Muscle of leg (tissue), 11 donors: ENCODE measurements around the gene AMIGO2. TPM values are rescaled to one million over a fixed set of nuclear protein-coding genes. Genes with fewer than 3 reads are reported as not detected.

Experiments
- DNase-seq: peaks from one replicate; pipeline ENCODE4 v3.0.0; 2013
- H3K27ac ChIP-seq: one replicate; pipeline ENCODE4 v1.5.1; 2013; ENCODE audit warnings: mild to moderate bottlenecking, low read length, control low read depth
- H3K27me3 ChIP-seq: one replicate; pipeline ENCODE4 v1.6.1; 2013; ENCODE audit warnings: low read length; ENCODE audit not compliant: control insufficient read depth, insufficient read depth
- H3K36me3 ChIP-seq: one replicate; pipeline ENCODE4 v1.6.1; 2013; ENCODE audit warnings: low read length; ENCODE audit not compliant: control insufficient read depth, insufficient read depth
- H3K4me1 ChIP-seq: one replicate; pipeline ENCODE4 v1.6.1; 2013; ENCODE audit warnings: low read length; ENCODE audit not compliant: control insufficient read depth, insufficient read depth
- H3K4me3 ChIP-seq: one replicate; pipeline ENCODE4 v1.5.1; 2013; ENCODE audit warnings: low read length, control low read depth
- H3K9me3 ChIP-seq: replicated peaks from 2 replicates; pipeline ENCODE4 v1.6.1; 2013; ENCODE audit warnings: low read depth, low read length; ENCODE audit not compliant: control insufficient read depth
- WGBS: methylation state at CpG from one replicate; pipeline ENCODE4 v1.1.5; 2013; ENCODE audit warnings: missing lambda C conversion rate; ENCODE audit not compliant: insufficient coverage; 5-methylcytosine and 5-hydroxymethylcytosine counted together
- polyA plus RNA-seq, 8 donors: library from polyadenylated mRNA; unstranded; fragments of 120-200 nt; gene quantifications; one replicate each; pipeline versions ENCODE4 v1.2.1 to v1.2.3, GENCODE V29; 2013; ENCODE audit warnings: inconsistent platforms in 1 of 8, low replicate concordance in 1 of 8; ENCODE audit not compliant: insufficient read length in 8 of 8, insufficient read depth in 1 of 8
- total RNA-seq: library from RNA; stranded (reverse); fragments of 120-200 nt; gene quantifications from one replicate; pipeline ENCODE4 v1.2.4, GENCODE V29; 2013

The AMIGO2 gene
- total and polyA plus RNA-seq, 9 donors: 1.3 to 3.5 (median 1.9) TPM

DNA sequence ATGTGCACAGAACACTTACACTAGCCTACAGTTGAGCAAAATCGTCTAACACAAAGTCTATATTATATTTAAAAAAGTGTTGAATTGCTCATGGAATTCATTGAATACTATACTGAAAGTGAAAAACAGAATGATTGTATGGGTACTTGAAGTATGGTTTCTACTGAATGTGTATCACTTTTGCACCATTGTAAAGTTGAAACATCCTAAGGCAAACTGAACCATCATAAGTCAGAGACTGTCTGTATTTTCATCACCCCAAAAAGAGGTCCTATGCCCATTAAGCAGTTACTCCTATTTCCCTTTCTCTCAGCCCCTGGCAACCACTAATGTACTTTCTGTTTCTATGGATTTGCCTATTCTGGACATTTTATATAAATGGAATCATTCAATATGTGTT is 4.4 kb upstream of the AMIGO2 start:
- Histone ChIP-seq H3K9me3 (no peaks in the 10 kb centered on the region), H3K27ac (no peak overlapping the region), H3K4me1 (peaks cover 9% of the 10 kb centered on the region), H3K27me3 (peaks cover 10% of the 10 kb centered on the region), H3K36me3 (no peaks in the 10 kb centered on the region), H3K4me3 (no peak overlapping the region)
- no peak for DNase-seq
- WGBS: no CpG with 5 or more reads among the region's 1 CpG

DNA sequence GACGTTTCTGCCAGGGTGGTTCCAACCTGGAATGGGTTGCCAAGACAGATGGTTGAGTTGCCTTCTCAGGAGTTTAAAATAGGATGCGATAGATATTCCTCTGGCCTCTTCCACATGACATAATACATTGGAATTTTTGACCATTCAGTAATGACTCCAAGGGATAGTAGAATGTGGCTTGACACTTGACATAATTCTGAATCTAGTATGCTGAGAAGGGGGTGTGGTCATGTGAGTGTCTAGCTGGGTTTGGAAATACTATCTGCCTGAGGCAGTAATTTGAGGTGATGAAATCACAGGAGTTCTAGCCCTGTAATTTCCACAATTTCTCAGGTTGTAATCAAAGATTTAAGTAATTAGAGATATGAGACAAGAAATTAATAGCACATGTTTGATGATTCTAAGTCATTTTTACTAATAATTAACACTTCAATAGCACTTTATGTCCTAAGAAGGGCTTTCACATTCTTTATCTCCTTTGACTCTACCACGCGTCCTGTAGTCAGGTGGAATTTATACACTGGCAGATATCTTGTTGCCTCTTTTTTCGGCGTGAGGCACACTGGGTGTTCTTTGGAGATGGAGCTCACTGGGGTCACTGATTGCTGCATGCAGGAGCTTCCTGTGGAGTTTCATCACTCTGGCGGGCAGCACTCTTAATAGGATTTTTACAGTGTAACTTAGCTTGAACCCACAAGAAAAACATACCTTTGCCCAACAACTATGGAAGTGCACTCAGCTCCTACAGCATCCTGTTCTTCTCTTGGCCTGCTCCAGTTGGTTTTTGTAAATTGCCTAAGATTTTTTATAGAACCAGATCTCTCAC is 3.2 kb upstream of the AMIGO2 start:
- DNase-seq: peak; percentile 51
- H3K27ac ChIP-seq: no peak overlapping the region
- no peak overlapping the region for H3K4me3 ChIP-seq
- 44% methylated on average over 4 of the region's 7 CpGs for WGBS
- no peaks in the 10 kb centered on the region for H3K36me3 ChIP-seq
- H3K27me3 ChIP-seq: peaks cover 14% of the 10 kb centered on the region
- no peaks in the 10 kb centered on the region for H3K9me3 ChIP-seq
- peaks cover 14% of the 10 kb centered on the region for H3K4me1 ChIP-seq

DNA sequence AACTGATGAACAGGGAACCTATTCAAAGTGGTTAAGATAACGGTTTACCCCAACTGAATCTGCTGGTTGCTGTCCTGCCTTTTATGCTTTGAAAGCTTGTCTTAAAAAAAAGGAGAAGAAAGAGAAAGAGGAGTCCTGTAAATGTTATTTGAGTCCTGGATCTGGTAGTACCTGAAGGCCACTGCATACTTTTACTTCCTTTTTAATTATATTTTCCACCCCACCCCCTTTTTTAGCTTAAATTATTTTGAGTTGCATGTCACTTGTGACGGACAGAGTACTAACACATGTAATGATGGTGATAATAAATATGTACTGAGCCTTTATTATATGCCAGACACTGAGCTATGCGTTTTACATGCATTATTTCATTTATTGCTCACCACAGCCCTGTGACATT is 2.5 kb upstream of the AMIGO2 start:
- H3K4me1 ChIP-seq: peaks cover 14% of the 10 kb centered on the region
- H3K9me3 ChIP-seq: no peaks in the 10 kb centered on the region
- H3K27ac ChIP-seq: no peak overlapping the region
- peaks cover 19% of the 10 kb centered on the region for H3K27me3 ChIP-seq
- no peak for DNase-seq
- no peaks in the 10 kb centered on the region for H3K36me3 ChIP-seq
- WGBS: 33% methylated on average over 1 of the region's 3 CpGs
- no peak overlapping the region for H3K4me3 ChIP-seq

DNA sequence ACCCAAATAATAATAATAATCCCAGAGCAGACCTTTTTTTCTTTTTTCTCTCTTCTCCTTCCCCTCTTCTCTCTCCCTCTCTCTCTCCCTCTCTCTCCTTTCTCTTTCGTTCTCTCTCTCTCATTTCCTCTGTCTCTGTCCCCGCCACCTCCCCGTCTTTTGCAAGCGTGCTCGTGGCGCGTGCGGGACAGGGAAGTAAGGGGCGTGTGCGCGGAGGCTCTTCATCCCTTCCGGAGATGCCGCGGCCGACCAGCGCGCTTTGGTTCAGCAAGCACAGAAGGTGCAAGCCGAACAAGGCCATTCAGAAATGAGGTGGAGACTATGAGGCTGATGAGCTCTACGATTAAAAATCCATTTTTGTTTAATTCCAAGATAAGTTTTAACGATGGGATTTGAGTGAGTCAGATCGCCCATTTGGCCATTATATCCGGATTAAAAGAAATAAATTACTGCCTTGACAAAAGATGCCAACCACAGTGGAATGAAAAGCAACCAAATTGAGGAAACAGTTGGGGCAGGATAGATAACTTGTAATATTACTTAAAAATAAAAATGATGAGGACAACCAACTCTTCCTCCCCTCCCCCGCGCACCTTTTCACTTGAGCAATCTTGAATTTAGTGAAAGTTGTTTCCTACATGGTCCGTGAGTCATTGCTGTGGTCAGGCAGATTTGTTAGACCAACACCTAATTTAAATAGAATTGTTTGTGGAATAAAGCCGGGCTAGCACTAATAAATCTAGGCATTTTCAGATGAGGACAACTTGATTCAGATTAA is 1.2 kb upstream of the AMIGO2 start:
- peak; percentile 46 for DNase-seq
- peak overlapping the region; percentile 59 for H3K4me3 ChIP-seq
- H3K27ac ChIP-seq: no peak overlapping the region
- H3K36me3 ChIP-seq: no peaks in the 10 kb centered on the region
- peaks cover 14% of the 10 kb centered on the region for H3K4me1 ChIP-seq
- H3K9me3 ChIP-seq: no peaks in the 10 kb centered on the region
- 4% methylated on average over 19 of the region's 26 CpGs for WGBS
- peaks cover 20% of the 10 kb centered on the region for H3K27me3 ChIP-seq

DNA sequence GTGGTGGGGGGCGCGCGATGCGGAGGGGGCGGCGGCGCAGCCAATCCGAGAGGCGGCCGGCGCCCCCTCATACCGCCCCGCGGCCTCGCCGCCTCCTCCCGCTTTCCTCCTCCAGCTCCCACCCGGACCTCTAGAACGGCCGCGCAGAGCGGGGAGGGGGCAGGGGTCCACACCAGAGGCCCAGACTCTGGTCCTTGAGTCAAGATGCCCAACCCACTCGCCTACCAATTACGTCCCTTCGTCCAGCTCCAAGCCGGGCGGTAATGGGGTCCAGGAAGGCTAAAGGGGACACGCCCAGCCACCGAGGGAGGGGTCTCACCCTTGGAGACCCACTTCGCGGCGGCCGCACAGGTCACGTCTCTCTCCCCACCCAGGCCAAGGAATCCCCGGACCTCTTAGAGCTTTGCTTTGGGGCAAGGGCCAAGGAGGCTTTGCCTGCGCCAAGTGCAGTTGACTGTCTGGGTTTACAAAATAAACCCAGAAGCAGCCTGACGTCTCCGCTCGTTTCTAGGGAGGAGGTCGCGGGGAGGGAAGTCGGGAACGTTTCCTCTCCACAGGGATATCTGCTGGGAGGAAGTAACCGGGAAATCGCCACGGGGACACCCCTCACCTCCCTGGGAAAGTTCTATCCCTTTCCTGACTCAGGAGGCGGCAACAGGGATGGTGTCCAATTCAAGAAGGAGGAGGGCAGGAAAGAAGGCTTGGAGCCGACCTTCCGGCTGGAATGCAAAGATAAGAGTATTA is 394 bp upstream of the AMIGO2 start:
- WGBS: 0% methylated on average over 30 of the region's 49 CpGs
- DNase-seq: peak; percentile 66

DNA sequence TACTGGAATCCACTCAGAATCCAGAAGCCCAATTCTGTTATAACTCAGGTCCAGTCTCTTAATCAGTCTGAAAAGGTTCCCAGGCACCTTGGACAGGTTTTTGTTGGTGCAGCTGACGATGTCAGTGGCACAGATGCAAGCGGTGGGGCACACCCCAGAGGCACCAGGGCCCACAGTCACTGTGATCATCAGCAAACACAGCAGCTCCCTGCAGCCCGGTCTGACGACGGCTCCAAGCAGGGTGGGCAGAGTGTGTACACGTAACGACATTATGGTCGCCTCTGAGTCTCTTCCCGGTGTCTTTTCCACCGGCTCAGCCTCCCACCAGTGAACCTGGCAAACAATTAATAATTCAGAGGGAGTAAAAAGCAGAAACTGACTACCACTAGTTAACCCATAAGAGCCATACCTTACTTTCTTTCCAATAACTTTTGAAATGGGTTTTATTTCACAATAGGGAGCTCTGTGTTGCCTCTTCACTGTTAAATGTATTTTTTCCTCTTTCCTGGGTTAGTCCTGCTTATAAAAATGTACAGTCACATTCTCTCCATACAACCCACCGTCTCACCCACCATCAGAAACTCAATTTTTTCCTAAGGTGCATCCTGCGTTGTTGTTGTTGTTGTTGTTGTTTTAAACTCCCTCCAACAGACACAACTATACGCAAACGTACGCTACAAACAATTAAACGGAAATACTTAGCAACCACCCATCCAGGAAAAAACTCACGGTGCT is 859 bp downstream of the AMIGO2 start:
- DNase-seq: no peak
- Histone ChIP-seq H3K27me3 (peaks cover 20% of the 10 kb centered on the region), H3K9me3 (no peaks in the 10 kb centered on the region), H3K27ac (no peak overlapping the region), H3K4me1 (peaks cover 14% of the 10 kb centered on the region), H3K4me3 (peak overlapping the region; percentile 50), H3K36me3 (no peaks in the 10 kb centered on the region)
- 5% methylated on average over 11 of the region's 17 CpGs for WGBS

More for the DNA sequence above, 394 bp upstream of the AMIGO2 start:
- Histone ChIP-seq H3K9me3 (no peaks in the 10 kb centered on the region), H3K27ac (peak overlapping the region; percentile 26), H3K4me3 (peak overlapping the region; percentile 59), H3K27me3 (peaks cover 20% of the 10 kb centered on the region), H3K4me1 (peaks cover 14% of the 10 kb centered on the region), H3K36me3 (no peaks in the 10 kb centered on the region)

DNA sequence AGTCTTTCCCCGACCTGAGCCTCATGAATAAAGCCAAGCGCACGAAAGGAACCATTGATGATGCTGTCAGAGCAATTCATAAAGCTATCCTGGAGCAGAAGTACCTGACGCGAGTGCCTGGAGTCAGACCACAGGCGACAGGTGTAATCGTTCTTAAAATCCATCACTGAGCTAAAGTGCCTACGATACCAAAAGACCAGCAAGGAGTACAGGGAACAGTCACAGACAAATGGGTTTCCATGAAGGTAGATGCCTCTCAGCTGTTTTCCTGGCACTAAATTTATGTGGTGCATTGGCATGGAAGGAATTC is 1.7 kb downstream of the AMIGO2 start:
- H3K9me3 ChIP-seq: no peaks in the 10 kb centered on the region
- peaks cover 20% of the 10 kb centered on the region for H3K27me3 ChIP-seq
- no peak overlapping the region for H3K4me3 ChIP-seq
- no peak overlapping the region for H3K27ac ChIP-seq
- WGBS: 90% methylated on average over 8 of the region's 8 CpGs
- peaks cover 14% of the 10 kb centered on the region for H3K4me1 ChIP-seq
- DNase-seq: no peak
- H3K36me3 ChIP-seq: no peaks in the 10 kb centered on the region

DNA sequence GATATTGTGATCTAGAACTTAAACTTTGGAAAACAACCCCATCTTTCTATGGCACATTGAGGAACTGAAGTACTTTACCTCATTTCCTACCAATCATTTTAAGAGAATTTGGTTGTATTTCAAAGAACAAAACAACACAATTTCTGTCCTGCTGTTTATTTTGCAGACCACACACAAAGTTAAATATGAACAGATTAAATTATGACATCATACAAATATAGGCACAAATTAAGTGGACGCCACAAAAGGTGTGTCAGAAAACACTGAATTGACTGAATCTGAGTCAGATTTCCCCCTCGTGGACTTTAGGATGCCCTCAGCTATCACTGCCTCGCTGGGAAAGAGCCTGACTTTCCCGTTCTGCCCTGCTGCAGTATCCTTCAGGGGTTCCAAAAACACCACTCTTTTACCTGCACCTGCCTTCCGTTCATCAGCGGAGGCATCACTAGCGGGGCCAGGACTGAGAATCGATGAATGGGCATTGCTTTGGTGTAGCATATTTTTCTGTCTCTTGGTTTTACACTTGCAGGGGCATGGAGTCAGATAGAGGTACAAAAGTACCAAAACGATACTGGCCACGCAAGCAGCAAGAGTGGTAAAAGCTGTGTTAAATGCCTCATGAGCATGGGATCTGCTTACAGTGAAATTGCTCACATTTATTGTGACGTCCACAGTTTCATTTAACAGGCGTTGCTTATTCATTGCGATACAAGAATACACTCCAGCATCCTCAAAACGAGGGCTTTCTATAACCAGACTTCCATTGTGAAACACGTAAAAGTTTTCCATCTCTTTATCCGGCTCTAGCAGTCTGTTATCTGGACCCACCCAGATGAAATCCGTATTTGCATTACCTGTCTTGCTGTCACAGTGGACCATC is 2.3 kb downstream of the AMIGO2 start:
- Histone ChIP-seq H3K4me3 (no peak overlapping the region), H3K27ac (no peak overlapping the region), H3K9me3 (no peaks in the 10 kb centered on the region), H3K27me3 (peaks cover 20% of the 10 kb centered on the region), H3K36me3 (no peaks in the 10 kb centered on the region), H3K4me1 (peaks cover 14% of the 10 kb centered on the region)
- DNase-seq: no peak
- WGBS: 83% methylated on average over 15 of the region's 17 CpGs
